Upper lobe of right lung (tissue), 1 donor: ENCODE measurements around the gene ZSCAN31. TPM values are rescaled to one million over a fixed set of nuclear protein-coding genes. Genes with fewer than 3 reads are reported as not detected.

ENCODE experiments used
- ATAC-seq: fragments of 200-7000 bp; cut with Tn5 transposase; one replicate; pipeline ENCODE4 v1.9.1; 2020; ENCODE audit warnings: mild to moderate bottlenecking, moderate library complexity
- DNase-seq: peaks from one replicate; pipeline ENCODE4 v3.0.0-alpha.2; 2020
- H3K27ac ChIP-seq: fragments of 200-600 bp; one replicate; pipeline ENCODE4 v1.8.0; 2022
- H3K27me3 ChIP-seq: fragments of 200-600 bp; one replicate; pipeline ENCODE4 v1.8.0; 2022; ENCODE audit warnings: mild to moderate bottlenecking
- H3K36me3 ChIP-seq: fragments of 200-600 bp; one replicate; pipeline ENCODE4 v1.8.0; 2022
- H3K4me1 ChIP-seq: fragments of 200-600 bp; one replicate; pipeline ENCODE4 v1.8.0; 2022
- H3K4me3 ChIP-seq: fragments of 200-600 bp; one replicate; pipeline ENCODE4 v1.8.0; 2022; ENCODE audit warnings: mild to moderate bottlenecking
- H3K9me3 ChIP-seq: fragments of 200-600 bp; one replicate; pipeline ENCODE4 v1.8.0; 2022
- CTCF ChIP-seq: fragments of 200-600 bp; IDR thresholded peaks from one replicate; pipeline ENCODE4 v1.8.0; 2022; ENCODE audit warnings: antibody characterized with exemption
- intact Hi-C: fragments of 100-400 bp; cut with DNase I; formaldehyde crosslinking; loops from one replicate; pipeline ENCODE4 v1.11.0; 2022
- total RNA-seq: library from RNA; stranded (reverse); fragmentation: NEBNext Ultra II Directional; extraction: Animal tissue kit (Norgen Biotek cat#: 25700); gene quantifications from one replicate; pipeline ENCODE4 v1.2.1, GENCODE V29; 2021
- donor health status: DM: no; HTN: yes; CAD: no; lungs with severe emphysema.

Gene ZSCAN31
- total RNA-seq, 1 donor from 2014 or later, result 28.5 TPM

GRCh38 chr6:28355743-28356665, 20.1 kb upstream of the ZSCAN31 start:
- Histone ChIP-seq H3K27ac (peak overlapping the region; percentile 88), H3K9me3 (no peaks in the 10 kb centered on the region), H3K36me3 (no peaks in the 10 kb centered on the region), H3K4me1 (peaks cover 28% of the 10 kb centered on the region), H3K27me3 (no peaks in the 10 kb centered on the region), H3K4me3 (peak overlapping the region; percentile 69)
- ATAC-seq (peak; percentile 91), DNase-seq (peak; percentile 84)
- intact Hi-C loops, result loop anchor here (10.0 kb wide), 2 partner anchors 101 to 221 kb away; partner anchors contain the start of genes NKAPL and ZKSCAN4
- peak; percentile 83 for TF ChIP-seq CTCF

- H3K27me3 ChIP-seq, result no peaks in the 10 kb centered on the region
- no peaks in the 10 kb centered on the region for H3K36me3 ChIP-seq
- H3K27ac ChIP-seq, result peak overlapping the region; percentile 88
- DNase-seq (peak; percentile 60), ATAC-seq (peak; percentile 28)
- intact Hi-C loops, result loop anchor here (10.0 kb wide), 2 partner anchors 100 to 220 kb away; partner anchors contain the start of genes NKAPL and ZKSCAN4
- H3K9me3 ChIP-seq, result no peaks in the 10 kb centered on the region
- H3K4me3 ChIP-seq, result peak overlapping the region; percentile 69
- TF ChIP-seq CTCF, result no peak
- peaks cover 28% of the 10 kb centered on the region for H3K4me1 ChIP-seq
These were observed 19.0 kb upstream of the ZSCAN31 start for GRCh38 chr6:28354688-28355554.

GRCh38 chr6:28353981-28354676, 18.2 kb upstream of the ZSCAN31 start:
- ATAC-seq, result peak; percentile 33
- H3K4me1 ChIP-seq, result peaks cover 28% of the 10 kb centered on the region
- TF ChIP-seq CTCF, result no peak
- no peaks in the 10 kb centered on the region for H3K36me3 ChIP-seq
- no peaks in the 10 kb centered on the region for H3K27me3 ChIP-seq
- intact Hi-C loops, result loop anchor here (10.0 kb wide), 2 partner anchors 99 to 219 kb away; partner anchors contain the start of genes NKAPL and ZKSCAN4
- DNase-seq, result peak; percentile 78
- no peaks in the 10 kb centered on the region for H3K9me3 ChIP-seq
- H3K4me3 ChIP-seq, result peak overlapping the region; percentile 23
- peak overlapping the region; percentile 88 for H3K27ac ChIP-seq

GRCh38 chr6:28353356-28353755, 17.4 kb upstream of the ZSCAN31 start:
- H3K27ac ChIP-seq, result peak overlapping the region; percentile 88
- H3K27me3 ChIP-seq, result no peaks in the 10 kb centered on the region
- peaks cover 28% of the 10 kb centered on the region for H3K4me1 ChIP-seq
- DNase-seq (no peak), ATAC-seq (no peak)
- H3K4me3 ChIP-seq, result peak overlapping the region; percentile 23
- intact Hi-C loops, result loop anchor here (10.0 kb wide), 2 partner anchors 99 to 219 kb away; partner anchors contain the start of genes NKAPL and ZKSCAN4
- no peaks in the 10 kb centered on the region for H3K9me3 ChIP-seq
- TF ChIP-seq CTCF, result no peak
- H3K36me3 ChIP-seq, result no peaks in the 10 kb centered on the region

- DNase-seq, result no peak
- intact Hi-C loops, result loop anchor here (10.0 kb wide), 2 partner anchors 97 to 217 kb away; partner anchors contain the start of genes NKAPL and ZKSCAN4
- no peak for ATAC-seq
- Histone ChIP-seq H3K27me3 (no peaks in the 10 kb centered on the region), H3K36me3 (no peaks in the 10 kb centered on the region), H3K4me1 (peaks cover 27% of the 10 kb centered on the region), H3K27ac (no peak overlapping the region), H3K4me3 (peak overlapping the region; percentile 77), H3K9me3 (no peaks in the 10 kb centered on the region)
- TF ChIP-seq CTCF, result no peak
These were observed 15.6 kb upstream of the ZSCAN31 start for GRCh38 chr6:28351493-28351925.
